Mucosa of descending colon (tissue), 3 donors: ENCODE data around the gene DCC. TPM values are rescaled to one million over a fixed set of nuclear protein-coding genes. Genes with fewer than 3 reads are reported as not detected.

ENCODE experiments used
- ATAC-seq: fragments of 200-7000 bp; cut with Tn5 transposase; one replicate; pipeline ENCODE4 v1.9.1; 2020; ENCODE audit warnings: mild to moderate bottlenecking, moderate library complexity
- DNase-seq, 3 donors: peaks; one replicate each; pipeline ENCODE4 v3.0.0-alpha.2; 2020
- H3K36me3 ChIP-seq: fragments of 200-600 bp; one replicate; pipeline ENCODE4 v1.8.0; 2021; ENCODE audit warnings: low read depth, mild to moderate bottlenecking
- H3K4me1 ChIP-seq: fragments of 200-600 bp; one replicate; pipeline ENCODE4 v1.8.0; 2021; ENCODE audit warnings: low read depth, mild to moderate bottlenecking
- H3K4me3 ChIP-seq: fragments of 200-600 bp; one replicate; pipeline ENCODE4 v1.8.0; 2021; ENCODE audit warnings: mild to moderate bottlenecking
- H3K9me3 ChIP-seq: fragments of 200-600 bp; one replicate; pipeline ENCODE4 v1.8.0; 2021; ENCODE audit warnings: mild to moderate bottlenecking
- intact Hi-C, 2 donors: fragments of 100-400 bp; cut with DNase I in 1 of 2; cut with micrococcal nuclease in 1 of 2; formaldehyde crosslinking; loops; one replicate each; pipeline versions ENCODE4 v1.11.0 to v1.11.1; 2022; cut with DNase I, micrococcal nuclease
- total RNA-seq, 3 donors: library from RNA; stranded (reverse); fragmentation: NEBNext Ultra II Directional in 2 of 3; extraction: Animal tissue kit (Norgen Biotek cat#: 25700) in 2 of 3; gene quantifications; one replicate each; pipeline versions ENCODE4 v1.2.1 to v1.2.4, GENCODE V29; 2021 to 2023
- TF ChIP-seq, protein P1 (sequence below): fragments of 200-600 bp; IDR thresholded peaks from one replicate; pipeline ENCODE4 v1.8.0; 2022; ENCODE audit warnings: antibody characterized with exemption, mild to moderate bottlenecking
- donor health status: DM: no; HTN: no; CAD: no; lungs with moderate emphysema.
- donor health status: DM: no; HTN: no; CAD: no.
- donor health status: DM: no; HTN: yes; CAD: no.

Gene DCC
- total RNA-seq, 3 donors from 2014 or later, result 0.26 to 1.3 (median 0.34) TPM

DNA sequence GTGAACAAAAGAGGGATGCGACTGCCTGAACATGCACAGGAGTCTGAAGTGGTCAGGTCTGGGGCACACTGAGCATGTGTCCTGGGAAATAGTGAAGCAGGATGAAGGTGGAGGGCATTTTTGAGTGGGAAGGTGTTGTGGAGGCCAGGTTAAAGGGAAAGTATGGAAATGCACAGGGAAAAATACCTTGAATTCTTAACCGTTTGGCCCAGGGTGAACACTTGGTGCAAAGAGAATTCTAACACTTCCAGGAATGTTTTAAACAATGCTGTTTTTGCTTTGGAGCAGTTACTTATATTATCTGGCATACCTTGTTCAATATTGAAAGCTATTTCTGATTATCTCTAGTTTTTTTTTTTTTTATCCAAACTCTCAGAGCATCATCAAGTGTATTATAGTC, 623.5 kb downstream of the DCC start:
- no peaks in the 10 kb centered on the region for H3K9me3 ChIP-seq
- no peak overlapping the region for H3K4me3 ChIP-seq
- no peaks in the 10 kb centered on the region for H3K4me1 ChIP-seq
- intact Hi-C loops, result no loop called here
- no peaks in the 10 kb centered on the region for H3K36me3 ChIP-seq
- ATAC-seq, result no peak
- DNase-seq, result no peak
- TF ChIP-seq, protein P1, sequence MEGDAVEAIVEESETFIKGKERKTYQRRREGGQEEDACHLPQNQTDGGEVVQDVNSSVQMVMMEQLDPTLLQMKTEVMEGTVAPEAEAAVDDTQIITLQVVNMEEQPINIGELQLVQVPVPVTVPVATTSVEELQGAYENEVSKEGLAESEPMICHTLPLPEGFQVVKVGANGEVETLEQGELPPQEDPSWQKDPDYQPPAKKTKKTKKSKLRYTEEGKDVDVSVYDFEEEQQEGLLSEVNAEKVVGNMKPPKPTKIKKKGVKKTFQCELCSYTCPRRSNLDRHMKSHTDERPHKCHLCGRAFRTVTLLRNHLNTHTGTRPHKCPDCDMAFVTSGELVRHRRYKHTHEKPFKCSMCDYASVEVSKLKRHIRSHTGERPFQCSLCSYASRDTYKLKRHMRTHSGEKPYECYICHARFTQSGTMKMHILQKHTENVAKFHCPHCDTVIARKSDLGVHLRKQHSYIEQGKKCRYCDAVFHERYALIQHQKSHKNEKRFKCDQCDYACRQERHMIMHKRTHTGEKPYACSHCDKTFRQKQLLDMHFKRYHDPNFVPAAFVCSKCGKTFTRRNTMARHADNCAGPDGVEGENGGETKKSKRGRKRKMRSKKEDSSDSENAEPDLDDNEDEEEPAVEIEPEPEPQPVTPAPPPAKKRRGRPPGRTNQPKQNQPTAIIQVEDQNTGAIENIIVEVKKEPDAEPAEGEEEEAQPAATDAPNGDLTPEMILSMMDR, result no peak

DNA sequence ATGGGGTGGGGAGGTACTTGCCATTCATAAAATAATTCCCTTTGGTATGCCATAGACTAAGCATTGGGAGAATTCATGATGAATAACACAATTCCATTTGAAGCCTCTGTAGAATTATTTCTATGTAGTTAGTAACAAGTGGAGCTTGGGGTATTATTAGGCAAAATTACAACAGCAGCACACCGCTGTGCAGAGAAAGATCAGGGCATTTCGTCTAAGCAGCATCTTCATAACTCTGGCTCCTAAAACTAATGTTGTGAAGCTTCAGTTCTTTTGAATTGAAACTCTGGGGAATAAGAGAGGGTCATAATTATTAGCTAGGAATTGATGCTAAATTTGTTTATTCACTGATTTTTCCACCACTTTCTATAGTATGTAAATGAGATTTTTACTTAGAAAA, 630.7 kb downstream of the DCC start:
- Histone ChIP-seq H3K36me3 (no peaks in the 10 kb centered on the region), H3K4me3 (no peak overlapping the region), H3K4me1 (no peaks in the 10 kb centered on the region), H3K9me3 (no peaks in the 10 kb centered on the region)
- intact Hi-C loops, result no loop called here
- no peak for ATAC-seq
- TF ChIP-seq, protein P1, result no peak
- no peak for DNase-seq

GRCh38 chr18:52971097-52971496, 631.1 kb downstream of the DCC start:
- intact Hi-C loops, result no loop called here
- H3K4me1 ChIP-seq, result no peaks in the 10 kb centered on the region
- no peaks in the 10 kb centered on the region for H3K36me3 ChIP-seq
- H3K4me3 ChIP-seq, result no peak overlapping the region
- DNase-seq, result no peak
- TF ChIP-seq, protein P1, result no peak
- H3K9me3 ChIP-seq, result no peaks in the 10 kb centered on the region
- ATAC-seq, result no peak

- Histone ChIP-seq H3K9me3 (no peaks in the 10 kb centered on the region), H3K36me3 (no peaks in the 10 kb centered on the region), H3K4me3 (no peak overlapping the region), H3K4me1 (no peaks in the 10 kb centered on the region)
- TF ChIP-seq, protein P1, result no peak
- intact Hi-C loops, result no loop called here
- ATAC-seq (no peak), DNase-seq (no peak)
These were observed 639.9 kb downstream of the DCC start for GRCh38 chr18:52979892-52980291.

DNA sequence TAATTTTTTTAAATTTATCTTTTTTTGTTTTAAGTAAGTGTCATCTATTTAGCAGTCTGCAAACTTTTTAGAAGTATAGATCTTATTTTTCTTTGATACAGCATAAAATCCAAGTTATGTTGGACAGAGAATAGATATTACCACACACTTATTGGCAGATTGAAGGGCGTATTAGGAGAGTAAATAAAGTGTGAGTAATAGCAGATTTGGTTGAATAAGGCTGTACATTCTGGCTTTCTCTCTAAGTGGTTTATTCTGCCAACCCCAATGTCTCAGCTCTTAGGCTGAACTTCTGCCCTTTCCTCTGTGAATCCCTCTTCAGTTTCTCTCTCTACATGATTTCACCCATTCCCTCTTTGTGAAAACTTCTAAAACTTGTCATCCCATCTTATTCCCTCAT, 651.2 kb downstream of the DCC start:
- H3K4me1 ChIP-seq, result no peaks in the 10 kb centered on the region
- intact Hi-C loops, result no loop called here
- TF ChIP-seq, protein P1, result no peak

GRCh38 chr18:52992041-52992440, 652.0 kb downstream of the DCC start:
- Histone ChIP-seq H3K36me3 (no peaks in the 10 kb centered on the region), H3K4me1 (no peaks in the 10 kb centered on the region), H3K9me3 (no peaks in the 10 kb centered on the region), H3K4me3 (no peak overlapping the region)
- TF ChIP-seq, protein P1, result no peak
- DNase-seq (peak in 1 of 3 donors; percentile 1), ATAC-seq (no peak)
- intact Hi-C loops, result no loop called here

More for the DNA sequence above, 651.2 kb downstream of the DCC start:
- ATAC-seq (no peak), DNase-seq (no peak)
- Histone ChIP-seq H3K9me3 (no peaks in the 10 kb centered on the region), H3K36me3 (no peaks in the 10 kb centered on the region), H3K4me3 (no peak overlapping the region)
